K562 (cell line): ENCODE results near the gene HMGN2. TPM values are rescaled to one million over a fixed set of nuclear protein-coding genes. Genes with fewer than 3 reads are reported as not detected.

Experiments
- ARID1B ChIP-seq: fragments of 450-650 bp; IDR thresholded peaks from 2 replicates; pipeline ENCODE4 v1.6.1; 2016; ENCODE audit warnings: antibody characterized with exemption, mild to moderate bottlenecking, inconsistent platforms
- CREB3 ChIP-seq: fragments of 450-650 bp; conservative IDR thresholded peaks from 2 replicates; pipeline ENCODE4 v1.6.1; 2016; ENCODE audit warnings: missing genetic modification characterization, low read depth, mild to moderate bottlenecking, missing compliant biosample characterization, moderate library complexity
- GABPB1 ChIP-seq: sonication (generic); formaldehyde crosslinking; IDR thresholded peaks from 2 replicates; pipeline ENCODE4 v1.8.0; 2022; ENCODE audit warnings: mild to moderate bottlenecking, missing genetic modification reagents
- HDAC8 ChIP-seq: fragments of 450-650 bp; IDR thresholded peaks from 2 replicates; pipeline ENCODE4 v1.6.1; 2016; ENCODE audit warnings: mild to moderate bottlenecking, missing genetic modification characterization, moderate library complexity, missing compliant biosample characterization
- KDM1A ChIP-seq, 2 experiments: fragments of 450-650 bp; IDR thresholded peaks; 2 replicates each; pipeline ENCODE4 v1.6.1; 2016; ENCODE audit warnings: mild to moderate bottlenecking in 2 of 2
- KDM5B ChIP-seq: fragments of 200-600 bp; sonication (generic); IDR thresholded peaks from 2 replicates; pipeline ENCODE4 v1.6.1; 2012; ENCODE audit warnings: low read depth, mild to moderate bottlenecking, moderate library complexity, low read length, control low read depth, inconsistent platforms; ENCODE audit not compliant: insufficient replicate concordance
- KLF10 ChIP-seq: fragments of 250-450 bp; sonication (Bioruptor Pico); IDR thresholded peaks from 2 replicates; pipeline ENCODE4 v1.6.1; 2021; ENCODE audit warnings: matching md5 sums
- MCM2 ChIP-seq: fragments of 450-650 bp; IDR thresholded peaks from 2 replicates; pipeline ENCODE4 v1.6.1; 2017; ENCODE audit warnings: low read depth, mild to moderate bottlenecking
- NCOA6 ChIP-seq: fragments of 450-650 bp; IDR thresholded peaks from 2 replicates; pipeline ENCODE4 v1.6.1; 2017; ENCODE audit warnings: mild to moderate bottlenecking
- PML ChIP-seq: IDR thresholded peaks from 2 replicates; pipeline ENCODE4 v1.6.1; 2012; ENCODE audit warnings: low read length, inconsistent platforms
- POLR2A ChIP-seq: fragments of 450-650 bp; conservative IDR thresholded peaks from 2 replicates; pipeline ENCODE4 v1.6.1; 2016
- POLR2AphosphoS2 ChIP-seq: IDR thresholded peaks from 2 replicates; pipeline ENCODE4 v1.6.1; 2012; ENCODE audit warnings: low read length, improper control_type of control experiment
- POLR2G ChIP-seq: fragments of 200-400 bp; formaldehyde crosslinking; IDR thresholded peaks from 2 replicates; pipeline ENCODE4 v1.6.1; 2017; ENCODE audit warnings: low read depth, mild to moderate bottlenecking, antibody characterized with exemption, low read length, moderate library complexity
- POLR2H ChIP-seq: IDR thresholded peaks from 2 replicates; pipeline ENCODE4 v1.6.1; 2016; ENCODE audit warnings: missing genetic modification characterization, low read depth, mild to moderate bottlenecking, control low read depth, missing compliant biosample characterization, moderate library complexity
- RBFOX2 ChIP-seq: fragments of 200-400 bp; formaldehyde crosslinking; IDR thresholded peaks from 2 replicates; pipeline ENCODE4 v1.6.1; 2017; ENCODE audit warnings: low read depth, mild to moderate bottlenecking, low read length, moderate library complexity
- SMAD4 ChIP-seq: fragments of 250-450 bp; sonication (Bioruptor Pico); conservative IDR thresholded peaks from 2 replicates; pipeline ENCODE4 v1.8.0; 2021; ENCODE audit warnings: inconsistent platforms, mild to moderate bottlenecking, moderate library complexity
- SRSF3 ChIP-seq: fragments of 200-400 bp; formaldehyde crosslinking; IDR thresholded peaks from 2 replicates; pipeline ENCODE4 v1.6.1; 2016; ENCODE audit warnings: mild to moderate bottlenecking, low read length, moderate library complexity; ENCODE audit not compliant: insufficient read depth
- SUPT5H ChIP-seq: fragments of 450-650 bp; IDR thresholded peaks from 2 replicates; pipeline ENCODE4 v1.6.1; 2016
- TRIM28 ChIP-seq: fragments of 450-650 bp; IDR thresholded peaks from 2 replicates; pipeline ENCODE4 v1.6.1; 2017
- ZHX1 ChIP-seq: fragments of 150-350 bp; conservative IDR thresholded peaks from 2 replicates; pipeline ENCODE4 v1.6.1; 2014; ENCODE audit warnings: low read length
- ZNF124 ChIP-seq: sonication (generic); formaldehyde crosslinking; IDR thresholded peaks from 2 replicates; pipeline ENCODE4 v1.8.1; 2022; ENCODE audit warnings: missing genetic modification reagents
- ZNF431 ChIP-seq: sonication (generic); formaldehyde crosslinking; IDR thresholded peaks from 2 replicates; pipeline ENCODE4 v1.8.0; 2022; ENCODE audit warnings: mild to moderate bottlenecking, missing genetic modification reagents
- ZNF583 ChIP-seq: fragments of 250-450 bp; sonication (Bioruptor Pico); IDR thresholded peaks from 2 replicates; pipeline ENCODE4 v1.4.0; 2020
- ZNF740 ChIP-seq, 3 experiments: fragments of 200-800 bp in 1 of 3; sonication (Bioruptor generic) in 1 of 3; sonication (generic) in 1 of 3; formaldehyde crosslinking in 1 of 3; IDR thresholded peaks; 2 replicates each; pipeline versions ENCODE4 v1.6.1 to v1.8.0; 2016 to 2022; ENCODE audit warnings: mild to moderate bottlenecking in 2 of 3, missing compliant biosample characterization in 2 of 3, missing genetic modification characterization in 2 of 3, missing genetic modification reagents in 1 of 3
- ZNF766 ChIP-seq: fragments of 200-800 bp; sonication (Bioruptor generic); conservative IDR thresholded peaks from 2 replicates; pipeline ENCODE4 v1.6.1; 2016; ENCODE audit warnings: missing genetic modification characterization, missing compliant biosample characterization
- polyA plus RNA-seq, 8 experiments: library from polyadenylated mRNA; depleted of rRNA in 4 of 8; stranded (reverse) in 5 of 8; unstranded in 3 of 8; fragments of >200 nt; fragmentation: Nextera tagmentation in 2 of 8; fragmentation: Illumina TruSeq in 1 of 8; extraction: Ambion mirVana in 2 of 8; extraction: Trizol in 1 of 8; gene quantifications; 2 replicates each; pipeline versions ENCODE4 v1.2.1 to v1.2.3, GENCODE V29; 2011 to 2014; ENCODE audit warnings: inconsistent platforms in 1 of 8, missing spikeins in 1 of 8
- total RNA-seq, 7 experiments: library from RNA; depleted of rRNA in 6 of 7; stranded (reverse); fragments of >200 nt in 6 of 7; fragmentation: Illumina TruSeq in 2 of 7; extraction: Trizol in 2 of 7; gene quantifications; 2 replicates each; pipeline versions ENCODE4 v1.2.1 to v1.2.3, GENCODE V29; 2011 to 2021; ENCODE audit warnings: low replicate concordance in 1 of 7

The HMGN2 gene
- total and polyA plus RNA-seq, 9 of the 15 experiments (the other 6 are each of a cell fraction or from before 2014, with no cell fraction given), result 370 to 1,354 (median 965) TPM

GRCh38 chr1:26477446-26478152 lies 5.4 kb downstream of the HMGN2 start (continued):
- no peak for TF ChIP-seq ZHX1
- peak; percentile 18; the same call in 1 of the 2 replicates for TF ChIP-seq PML
- TF ChIP-seq KLF10 (CRISPR knock-in tag), result no peak
- no peak for TF ChIP-seq ZNF124 (CRISPR knock-in tag)
- 0 out of 2 replicates have a peak, but pooled peaks have one; percentile 56 for TF ChIP-seq CREB3 (tag)
- peak; percentile 49; the same call in 1 of the 2 replicates for TF ChIP-seq RBFOX2
- TF ChIP-seq TRIM28, result no peak
- no peak for TF ChIP-seq ARID1B
- TF ChIP-seq HDAC8, result 0 out of 2 replicates have a peak, but pooled peaks have one; percentile 31
- TF ChIP-seq NCOA6, result no peak
- peak; percentile 32 for TF ChIP-seq KDM5B
- peak; percentile 51; the same call in 1 of the 2 replicates for TF ChIP-seq ZNF766
- peak; percentile 56 for TF ChIP-seq POLR2A
- TF ChIP-seq POLR2G, result peak; percentile 8; the same call in 1 of the 2 replicates
- 0 out of 2 replicates have a peak, but pooled peaks have one; percentile 27 for TF ChIP-seq ZNF431 (CRISPR knock-in tag)
- 0 out of 2 replicates have a peak, but pooled peaks have one; percentile 61 for TF ChIP-seq ZNF583 (CRISPR knock-in tag)
- no peak for TF ChIP-seq MCM2
- 0 out of 2 replicates have a peak, but pooled peaks have one; percentile 50 for TF ChIP-seq SMAD4 (CRISPR knock-in tag)
- no peak for TF ChIP-seq SRSF3
- peak; percentile 82; the same call in 1 of the 2 replicates for TF ChIP-seq POLR2AphosphoS2
- peak; percentile 55; the same call in 1 of the 2 replicates for TF ChIP-seq SUPT5H
- TF ChIP-seq GABPB1 (CRISPR knock-in tag), result 0 out of 2 replicates have a peak, but pooled peaks have one; percentile 21
- TF ChIP-seq POLR2H (tag), result peak; percentile 34
- TF ChIP-seq KDM1A (IDR thresholded peaks at IDR 0.05), result no peak
- no peak for TF ChIP-seq ZNF740 (CRISPR knock-in tag; IDR thresholded peaks at IDR 0.05)
- TF ChIP-seq ZNF740 (tag; IDR thresholded peaks at IDR 0.05), result 0 out of 4 replicates have a peak, but pooled peaks of 1 of the 2 experiments have one; percentile 35
